HG03045 (cell line): Measurements from ENCODE around the gene TVP23A.
"Not testable (repeated sequence)": the region's sequence is repeated elsewhere in the genome, so short reads cannot be mapped to it uniquely, and the experiment has no call there.

Experiments used
- ATAC-seq: cut with Tn5 transposase; IDR thresholded peaks from one replicate; pipeline ENCODE4 v1.9.1; 2021; ENCODE audit warnings: mild to moderate bottlenecking, moderate library complexity; ENCODE audit not compliant: unreplicated experiment

The TVP23A gene

GRCh38 chr16:10836174-10836853 lies 17.7 kb upstream of the TVP23A start:
- ATAC-seq, result no peak

DNA sequence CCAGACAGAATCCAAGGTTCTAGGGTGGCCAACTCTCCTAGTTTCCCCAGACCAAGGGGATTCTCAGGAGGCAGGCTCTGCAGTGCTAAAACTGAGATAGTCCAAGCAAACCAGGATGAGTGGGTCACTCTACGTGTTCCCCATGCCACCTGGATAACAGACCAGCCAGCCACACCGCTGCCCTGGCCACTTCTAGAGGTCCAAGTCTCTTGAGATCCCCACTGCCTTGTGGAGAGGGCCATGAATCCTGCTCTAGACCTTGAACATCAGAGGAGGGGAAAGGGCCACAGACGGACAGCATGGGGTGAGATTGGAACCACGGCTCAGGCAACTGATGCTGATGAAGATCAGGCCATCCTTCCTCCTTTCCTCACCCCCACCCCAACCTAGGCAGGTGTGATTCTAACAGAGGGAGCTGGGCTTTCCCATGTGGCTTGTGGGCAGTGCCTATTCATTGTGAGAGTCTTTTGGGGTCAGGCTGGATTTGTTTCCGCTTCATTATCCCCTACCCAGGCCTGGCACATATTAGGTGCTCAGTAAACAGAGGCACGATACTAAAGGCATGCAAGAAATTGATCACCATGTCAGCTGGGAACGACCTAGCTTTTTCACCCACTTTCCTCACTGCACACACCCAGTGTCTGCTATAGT lies 16.8 kb upstream of the TVP23A start:
- peak; percentile 32 for ATAC-seq

DNA sequence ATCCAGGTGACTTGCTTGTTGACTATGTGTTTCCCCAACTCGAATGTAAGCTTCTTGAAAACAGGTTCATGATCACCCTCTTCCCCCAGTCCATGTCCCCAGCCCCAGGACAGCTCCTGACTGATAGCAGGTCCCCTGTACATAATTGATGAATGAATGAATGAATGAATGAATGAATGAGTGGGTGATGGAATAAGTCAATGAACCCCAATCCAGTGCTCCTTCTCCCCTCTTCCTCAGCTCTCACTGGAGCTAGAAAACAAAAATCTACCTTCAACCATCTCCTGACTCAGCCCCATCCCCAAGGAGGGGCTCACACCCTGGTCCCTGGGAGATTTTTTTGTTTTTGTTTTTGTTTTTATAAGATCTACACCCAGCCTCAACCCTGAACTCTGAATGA lies 16.2 kb upstream of the TVP23A start:
- ATAC-seq, result no peak

- ATAC-seq, result no peak
These were observed 15.5 kb upstream of the TVP23A start for GRCh38 chr16:10834130-10834529.

GRCh38 chr16:10833271-10833670 lies 14.7 kb upstream of the TVP23A start:
- no peak for ATAC-seq

GRCh38 chr16:10831894-10832886 lies 13.6 kb upstream of the TVP23A start:
- no peak for ATAC-seq

DNA sequence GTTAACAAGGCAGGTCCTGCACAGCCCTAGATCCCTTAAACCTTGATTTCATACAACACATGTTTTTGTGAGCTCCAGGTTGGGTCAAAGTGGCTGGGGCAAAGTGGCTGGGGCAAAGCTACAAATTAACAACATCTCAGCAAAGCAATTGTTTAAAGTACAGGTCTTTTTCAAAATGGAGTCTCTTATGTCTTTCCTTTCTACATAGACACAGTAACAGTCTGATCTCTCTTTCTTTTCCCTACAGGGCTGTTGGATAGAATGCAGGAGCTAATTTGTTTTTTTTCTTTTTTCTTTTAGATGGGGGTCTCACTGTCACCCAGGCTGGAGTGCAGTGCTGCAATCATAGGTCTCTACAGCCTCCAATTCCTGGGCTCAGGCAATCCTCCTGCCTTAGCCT lies 11.6 kb upstream of the TVP23A start:
- ATAC-seq, result not testable (repeated sequence)

DNA sequence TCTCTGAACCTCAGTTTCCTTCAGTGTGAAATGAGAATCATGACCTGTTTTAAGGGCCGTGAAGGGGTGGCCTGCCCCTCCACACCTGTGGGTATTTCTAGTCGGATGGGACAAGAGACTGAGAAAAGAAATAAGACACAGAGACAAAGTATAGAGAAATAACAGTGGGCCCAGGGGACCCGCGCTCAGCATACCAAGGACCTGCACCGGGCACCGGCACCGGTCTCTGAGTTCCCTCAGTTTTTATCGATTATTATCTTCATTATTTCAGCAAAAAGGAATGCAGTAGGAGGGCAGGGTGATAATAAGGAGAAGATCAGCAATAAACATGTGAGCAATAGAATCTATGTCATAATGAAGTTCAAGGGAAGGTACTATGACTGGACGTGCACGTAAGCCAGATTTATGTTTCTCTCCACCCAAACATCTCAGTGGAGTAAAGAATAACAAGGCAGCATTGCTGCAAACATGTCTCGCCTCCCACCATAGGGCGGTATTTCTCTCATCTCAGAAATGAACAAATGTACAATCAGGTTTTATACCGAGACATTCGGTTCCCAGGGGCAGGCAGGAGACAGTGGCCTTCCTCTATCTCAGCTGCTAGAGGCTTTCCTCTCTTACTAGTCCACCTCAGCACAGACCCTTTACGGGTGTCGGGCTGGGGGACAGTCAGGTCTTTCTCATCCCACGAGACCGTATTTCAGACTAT lies 10.9 kb upstream of the TVP23A start:
- ATAC-seq, result not testable (repeated sequence)

- ATAC-seq, result no peak
These were observed 10.3 kb upstream of the TVP23A start for GRCh38 chr16:10828851-10829366.

GRCh38 chr16:10827691-10828341 lies 9.2 kb upstream of the TVP23A start:
- no peak for ATAC-seq

DNA sequence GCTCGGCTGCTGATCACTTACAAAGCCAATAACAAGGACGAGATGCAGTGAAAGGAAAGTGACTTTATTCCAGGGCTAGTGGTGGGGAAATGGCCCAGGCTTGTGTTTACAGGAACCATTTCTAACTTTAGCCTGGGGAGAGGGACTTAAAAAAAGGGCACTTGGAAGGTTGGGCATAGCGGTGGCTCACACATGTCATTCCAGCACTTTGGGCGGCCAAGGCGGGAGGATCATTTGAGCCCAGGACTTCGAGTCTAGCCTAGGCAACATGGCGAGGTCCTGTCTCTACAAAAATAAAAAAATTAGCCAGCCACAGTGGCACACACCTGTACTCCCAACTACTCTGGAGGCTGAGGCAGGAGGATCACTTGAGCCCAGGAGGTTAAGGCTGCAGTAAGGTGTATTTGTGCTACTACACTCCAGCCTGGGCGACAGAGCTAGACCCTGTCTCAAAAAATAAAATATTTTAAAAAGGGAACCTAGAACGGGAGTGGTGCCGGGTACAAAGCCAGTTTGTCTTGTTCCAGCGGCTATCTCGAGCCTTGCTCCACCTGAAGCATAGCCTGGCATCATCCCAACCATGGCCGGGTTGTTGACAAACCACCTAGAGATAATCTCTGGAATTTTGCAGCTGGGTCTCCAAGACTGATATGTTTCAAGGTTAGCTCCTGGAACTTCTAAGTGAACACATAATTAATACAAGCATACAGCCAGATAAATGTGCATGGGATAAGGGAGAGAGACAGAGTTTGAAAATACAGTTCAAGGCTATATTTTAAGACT lies 5.7 kb upstream of the TVP23A start:
- no peak for ATAC-seq

DNA sequence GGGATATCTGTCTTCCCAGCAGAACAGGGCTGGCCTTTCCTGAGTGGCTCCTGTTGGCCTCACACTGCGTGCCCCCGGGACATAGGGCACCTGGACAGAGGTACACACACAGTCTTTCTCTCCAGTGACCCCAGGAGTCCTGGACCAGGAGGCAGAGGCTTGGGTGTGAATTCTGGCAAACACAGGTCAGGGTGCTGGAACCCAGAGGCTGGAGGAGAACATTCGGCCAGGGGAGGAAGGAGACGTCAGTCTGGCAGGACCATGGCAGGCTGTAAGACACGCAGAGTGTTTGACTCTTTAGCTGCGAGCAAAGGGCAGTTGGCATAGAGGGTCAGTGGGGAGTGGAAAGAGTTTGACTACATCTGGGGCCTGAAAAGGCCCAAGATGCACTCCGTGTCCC lies 4.1 kb upstream of the TVP23A start:
- no peak for ATAC-seq

GRCh38 chr16:10820546-10820945 lies 2.0 kb upstream of the TVP23A start:
- no peak for ATAC-seq

GRCh38 chr16:10817514-10817913 lies 1.1 kb downstream of the TVP23A start:
- ATAC-seq, result no peak

DNA sequence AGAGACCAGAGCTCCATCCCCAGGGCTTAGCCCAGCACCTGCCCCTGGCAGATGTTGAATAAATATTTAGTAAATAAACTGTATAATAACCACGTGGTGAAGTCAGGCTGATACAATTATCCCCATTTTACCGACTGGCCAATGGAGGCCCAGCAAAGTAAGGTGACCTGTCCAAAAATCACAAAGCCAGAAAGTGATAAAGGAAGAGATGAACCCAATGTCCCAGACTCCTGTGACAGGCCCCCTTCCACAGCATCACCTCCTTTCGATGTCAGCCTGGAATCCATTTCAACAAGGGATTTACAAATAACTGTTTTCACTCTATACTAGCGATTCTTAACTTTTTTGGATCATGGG lies 5.5 kb downstream of the TVP23A start:
- ATAC-seq, result no peak

DNA sequence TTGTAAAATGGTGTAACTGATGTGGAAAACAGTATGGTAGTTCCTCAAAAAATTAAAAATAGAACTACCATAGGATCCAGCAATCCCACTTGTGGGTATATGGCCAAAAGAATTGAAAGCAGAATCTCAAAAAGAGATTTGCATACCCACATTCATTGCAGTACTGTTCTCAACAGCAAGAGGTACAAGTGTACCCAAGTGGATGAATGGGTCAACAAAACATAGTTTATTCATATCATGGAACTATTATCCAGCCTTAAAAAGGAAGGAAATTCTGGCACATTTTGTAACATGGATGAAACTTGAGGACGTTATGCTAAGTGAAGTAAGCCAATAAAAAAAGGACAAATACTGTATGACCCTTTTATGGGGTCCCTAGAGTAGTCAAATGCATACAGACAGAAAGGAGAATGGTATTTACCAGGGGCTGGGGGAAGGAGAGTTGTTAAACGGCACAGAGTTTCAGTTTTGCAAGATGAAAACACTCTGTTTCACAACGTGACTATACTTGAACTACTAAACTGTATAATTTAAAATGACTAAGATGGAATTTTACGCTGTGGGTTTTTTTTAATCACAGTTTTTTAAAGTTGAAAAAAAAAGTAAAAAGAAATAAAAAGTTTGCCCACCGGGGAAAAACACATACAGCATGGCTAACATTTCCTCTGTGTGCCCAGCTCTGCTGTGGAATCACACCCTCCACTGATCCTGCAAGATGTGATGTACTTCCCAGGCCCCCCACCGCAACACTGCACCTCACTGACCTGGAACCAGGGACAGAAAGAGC lies 6.1 kb downstream of the TVP23A start:
- peak; percentile 47 for ATAC-seq

DNA sequence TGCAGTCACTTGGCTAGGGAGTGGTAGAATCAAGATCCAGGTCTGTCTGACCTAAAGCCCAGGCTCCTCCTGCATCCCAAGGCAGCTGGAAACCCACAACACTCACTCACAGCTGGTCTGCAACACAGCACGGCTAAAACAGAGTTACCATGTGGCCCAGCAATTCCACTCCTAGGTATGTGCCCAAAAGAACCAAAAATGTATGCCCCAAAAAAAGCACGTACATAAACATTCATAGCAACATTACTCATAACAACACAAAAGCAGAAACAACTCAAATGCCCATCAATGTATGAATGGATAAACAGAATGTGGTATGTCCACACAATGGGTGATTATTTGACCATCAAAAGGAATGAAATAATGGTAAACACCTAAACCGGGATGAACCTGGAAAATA lies 8.9 kb downstream of the TVP23A start:
- no peak for ATAC-seq

DNA sequence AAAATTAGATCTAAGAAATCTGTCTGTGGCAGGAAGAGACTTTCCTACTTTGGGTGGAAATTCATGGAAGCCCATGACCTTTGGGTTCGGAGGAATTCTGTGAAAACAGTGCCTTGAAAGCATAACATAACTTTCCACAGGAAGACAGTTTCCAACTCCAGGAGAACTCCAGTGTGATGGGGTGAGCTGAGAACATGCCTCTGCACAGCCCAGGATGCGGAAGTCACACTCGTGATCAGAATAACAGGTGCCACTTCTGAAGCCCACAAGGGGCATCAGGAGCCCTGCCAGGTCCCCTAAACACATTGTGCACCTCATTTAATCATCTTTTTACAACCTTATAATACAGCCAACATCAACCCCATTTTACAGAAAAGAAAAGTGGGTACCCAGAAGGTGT lies 9.7 kb downstream of the TVP23A start:
- ATAC-seq, result no peak

- no peak for ATAC-seq
These were observed 10.4 kb downstream of the TVP23A start for GRCh38 chr16:10808218-10808617.
